ENCODE measurements around the gene HES4. TPM values are rescaled to one million over a fixed set of nuclear protein-coding genes. Genes with fewer than 3 reads are reported as not detected.

The HES4 gene
- total and polyA plus RNA-seq, 2 of the 13 experiments (the other 11 are each of a cell fraction or from before 2014, with no cell fraction given): 8.8 to 10.6 TPM

GRCh38 chr1:1006305-1007159, 6.6 kb upstream of the HES4 start (continued):
- TF ChIP-seq DMTF1 (CRISPR knock-in tag; IDR thresholded peaks at IDR 0.05) (no peak; the same call in 1 of the 2 replicates), KDM3A (CRISPR knock-in tag; IDR thresholded peaks at IDR 0.05; ENCODE audit: low read depth) (peak; percentile 64), STAT5B (CRISPR knock-in tag; IDR thresholded peaks at IDR 0.05) (no peak), SOX13 (IDR thresholded peaks at IDR 0.05) (no peak), SOX13 (CRISPR knock-in tag; conservative IDR thresholded peaks at IDR 0.05 in 1 of 2, IDR thresholded peaks at IDR 0.05 in 1 of 2) (peak in 1 of 2 experiments; percentile 55; a peak in 2 of 4 replicates), MXI1 (IDR thresholded peaks at IDR 0.05; ENCODE audit: borderline replicate concordance, low read depth, low read length) (peak; percentile 93; the same call in 1 of the 3 replicates), CENPT (CRISPR knock-in tag; IDR thresholded peaks at IDR 0.05; ENCODE audit: low read depth) (no peak), ZFAT (CRISPR knock-in tag; conservative IDR thresholded peaks at IDR 0.05) (no peak), ZNF609 (CRISPR knock-in tag; IDR thresholded peaks at IDR 0.05; ENCODE audit: borderline replicate concordance) (peak; percentile 84), KDM5B (CRISPR knock-in tag; IDR thresholded peaks at IDR 0.05; ENCODE audit: borderline replicate concordance) (peak; percentile 64; the same call in 1 of the 2 replicates), ZNF317 (CRISPR knock-in tag; IDR thresholded peaks at IDR 0.05) (no peak; the same call in 1 of the 2 replicates), RBM39 (IDR thresholded peaks at IDR 0.05; ENCODE audit: low read depth, low read length, poor library complexity, severe bottlenecking) (peak; percentile 49), CEBPB (IDR thresholded peaks at IDR 0.05; ENCODE audit: borderline replicate concordance, low read depth, low read length) (0 out of 2 replicates have a peak, but pooled peaks have one; percentile 26), ZNF569 (CRISPR knock-in tag; IDR thresholded peaks at IDR 0.05; ENCODE audit: borderline replicate concordance) (peak; percentile 61; the same call in 1 of the 2 replicates), GATA4 (IDR thresholded peaks at IDR 0.05; ENCODE audit: borderline replicate concordance, low read depth) (0 out of 2 replicates have a peak, but pooled peaks have one; percentile 44), ZZZ3 (CRISPR knock-in tag; IDR thresholded peaks at IDR 0.05; ENCODE audit: borderline replicate concordance) (peak; percentile 91), HOXA7 (CRISPR knock-in tag; IDR thresholded peaks at IDR 0.05) (no peak), ZFP91 (CRISPR knock-in tag; IDR thresholded peaks at IDR 0.05; ENCODE audit: borderline replicate concordance) (peak; percentile 85), ZNF816 (CRISPR knock-in tag; IDR thresholded peaks at IDR 0.05; ENCODE audit: borderline replicate concordance) (no peak), RNF2 (conservative IDR thresholded peaks at IDR 0.05; ENCODE audit: low read depth) (peak; percentile 85)

Data from HepG2 (cell line).